ENCODE data around the gene BTBD9. TPM values are rescaled to one million over a fixed set of nuclear protein-coding genes. Genes with fewer than 3 reads are reported as not detected.

Gene BTBD9
- total and polyA plus RNA-seq, 3 donors from 2014 or later: 11.4 to 32.8 (median 29.5) TPM

- no peak for TF ChIP-seq POLR2A (IDR thresholded peaks at IDR 0.05)
- no peak for TF ChIP-seq CTCF (IDR thresholded peaks at IDR 0.05)
- peaks cover 1% of the 10 kb centered on the region for H3K4me1 ChIP-seq
- intact Hi-C loops (cut with DNase I; ENCODE audit: low total_unique reads): no loop called here
- 94 to 97% methylated on average over 1 of the region's 1 CpG for WGBS, 2 donors
- no peaks in the 10 kb centered on the region for H3K9me3 ChIP-seq
- no peak overlapping the region for H3K27ac ChIP-seq
- no peak for DNase-seq
- H3K36me3 ChIP-seq (ENCODE audit: low read depth, missing control alignments): no peaks in the 10 kb centered on the region
- H3K27me3 ChIP-seq: no peaks in the 10 kb centered on the region
- no peak overlapping the region for H3K4me3 ChIP-seq
Measured at GRCh38 chr6:38218235-38218634, 421.5 kb downstream of the BTBD9 start.

GRCh38 chr6:38216451-38216850 is 423.3 kb downstream of the BTBD9 start:
- no peaks in the 10 kb centered on the region for H3K9me3 ChIP-seq
- DNase-seq: no peak
- H3K4me1 ChIP-seq: peaks cover 8% of the 10 kb centered on the region
- intact Hi-C loops (cut with DNase I; ENCODE audit: low total_unique reads): no loop called here
- H3K27ac ChIP-seq: no peak overlapping the region
- 83 to 95% methylated on average over 3 of the region's 3 CpGs for WGBS, 2 donors
- H3K4me3 ChIP-seq: no peak overlapping the region
- TF ChIP-seq POLR2A (IDR thresholded peaks at IDR 0.05) (no peak), CTCF (IDR thresholded peaks at IDR 0.05) (no peak)
- H3K36me3 ChIP-seq (ENCODE audit: low read depth, missing control alignments): no peaks in the 10 kb centered on the region
- no peaks in the 10 kb centered on the region for H3K27me3 ChIP-seq

- no peak overlapping the region for H3K27ac ChIP-seq
- intact Hi-C loops (cut with DNase I; ENCODE audit: low total_unique reads): no loop called here
- H3K4me1 ChIP-seq: peaks cover 8% of the 10 kb centered on the region
- TF ChIP-seq POLR2A (IDR thresholded peaks at IDR 0.05) (no peak), CTCF (IDR thresholded peaks at IDR 0.05) (no peak)
- H3K9me3 ChIP-seq: no peaks in the 10 kb centered on the region
- H3K36me3 ChIP-seq (ENCODE audit: low read depth, missing control alignments): no peaks in the 10 kb centered on the region
- no peak overlapping the region for H3K4me3 ChIP-seq
- no peak for DNase-seq
- 90 to 92% methylated on average over 5 of the region's 5 CpGs for WGBS, 2 donors
- no peaks in the 10 kb centered on the region for H3K27me3 ChIP-seq
Measured at GRCh38 chr6:38215651-38216311, 423.9 kb downstream of the BTBD9 start.

GRCh38 chr6:38215225-38215624 is 424.5 kb downstream of the BTBD9 start:
- WGBS, 2 donors: 91 to 94% methylated on average over 11 of the region's 11 CpGs
- DNase-seq: no peak

More at GRCh38 chr6:38215225-38215624, 424.5 kb downstream of the BTBD9 start:
- Histone ChIP-seq H3K27me3 (no peaks in the 10 kb centered on the region), H3K27ac (no peak overlapping the region), H3K4me1 (peaks cover 8% of the 10 kb centered on the region), H3K4me3 (no peak overlapping the region), H3K9me3 (no peaks in the 10 kb centered on the region), H3K36me3 (ENCODE audit: low read depth, missing control alignments) (no peaks in the 10 kb centered on the region)
- no peak for TF ChIP-seq CTCF (IDR thresholded peaks at IDR 0.05)
- no peak for TF ChIP-seq POLR2A (IDR thresholded peaks at IDR 0.05)
- intact Hi-C loops (cut with DNase I; ENCODE audit: low total_unique reads): no loop called here
